WERI-Rb-1 (cell line): ENCODE data around the gene ALCAM.

Source experiments
- DNase-seq: peaks from one replicate; pipeline ENCODE4 v3.0.0-alpha.2; 2020
- H3K27ac ChIP-seq: fragments of 250-450 bp; sonication (Bioruptor Pico); 2 replicates; pipeline ENCODE4 v1.5.1; 2020; ENCODE audit warnings: mild to moderate bottlenecking, moderate library complexity
- H3K27me3 ChIP-seq: fragments of 250-450 bp; sonication (Bioruptor Pico); 2 replicates; pipeline ENCODE4 v1.5.1; 2021; ENCODE audit warnings: mild to moderate bottlenecking, low read depth, moderate library complexity; ENCODE audit not compliant: insufficient read depth, severe bottlenecking
- H3K36me3 ChIP-seq: fragments of 250-450 bp; sonication (Bioruptor Pico); 2 replicates; pipeline ENCODE4 v1.5.1; 2020; ENCODE audit warnings: mild to moderate bottlenecking, moderate library complexity
- H3K4me3 ChIP-seq: 2 replicates; pipeline ENCODE4 v1.5.1; 2011; ENCODE audit warnings: low read depth, mild to moderate bottlenecking, control low read depth, low read length
- H3K9me3 ChIP-seq: fragments of 250-450 bp; sonication (Bioruptor Pico); 2 replicates; pipeline ENCODE4 v1.5.1; 2021; ENCODE audit warnings: mild to moderate bottlenecking, moderate library complexity; ENCODE audit not compliant: severe bottlenecking
- TF ChIP-seq, protein P1 (sequence below): IDR thresholded peaks from 2 replicates; pipeline ENCODE4 v1.5.1; 2011; ENCODE audit warnings: low read depth, mild to moderate bottlenecking, control low read depth, inconsistent platforms, low read length

Gene ALCAM

DNA sequence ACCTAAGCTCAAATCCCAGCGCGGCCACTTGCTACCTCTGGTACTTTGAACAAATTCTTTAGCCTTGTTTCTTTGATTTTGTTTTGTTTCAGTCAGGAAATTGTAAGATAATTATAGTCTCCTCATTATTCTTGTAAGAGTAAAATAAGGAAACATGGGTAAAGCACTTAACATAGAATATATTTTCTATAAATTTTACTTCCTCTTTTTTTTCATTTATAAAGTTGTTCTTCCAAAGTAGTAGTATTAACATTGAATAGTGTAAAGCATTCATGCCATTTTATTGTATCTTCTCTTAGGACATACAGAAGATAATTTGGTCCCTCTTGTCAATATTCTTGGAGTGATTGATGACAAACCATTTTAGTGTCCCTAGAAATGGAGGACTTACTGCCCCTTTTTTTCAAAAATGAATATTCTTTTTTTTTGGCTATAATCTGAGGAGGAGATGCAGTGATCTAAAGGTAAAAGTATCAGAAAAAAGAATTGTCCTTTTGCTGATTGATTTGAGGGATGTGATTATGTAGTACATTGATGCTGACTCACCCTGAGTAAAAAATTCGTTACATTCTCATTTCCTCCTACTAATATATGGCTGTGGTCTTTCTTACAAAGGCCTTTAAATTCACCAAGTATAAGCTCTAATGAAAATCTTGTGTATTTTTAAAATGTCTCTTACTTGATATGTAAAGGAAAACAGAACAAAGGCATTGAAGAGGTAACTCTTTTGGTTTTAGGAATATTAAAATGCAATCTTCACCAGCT lies 51.0 kb downstream of the ALCAM start:
- no peak overlapping the region for H3K27ac ChIP-seq
- no peak overlapping the region for H3K4me3 ChIP-seq
- H3K36me3 ChIP-seq: no peaks in the 10 kb centered on the region
- no peak for DNase-seq
- TF ChIP-seq, protein P1, sequence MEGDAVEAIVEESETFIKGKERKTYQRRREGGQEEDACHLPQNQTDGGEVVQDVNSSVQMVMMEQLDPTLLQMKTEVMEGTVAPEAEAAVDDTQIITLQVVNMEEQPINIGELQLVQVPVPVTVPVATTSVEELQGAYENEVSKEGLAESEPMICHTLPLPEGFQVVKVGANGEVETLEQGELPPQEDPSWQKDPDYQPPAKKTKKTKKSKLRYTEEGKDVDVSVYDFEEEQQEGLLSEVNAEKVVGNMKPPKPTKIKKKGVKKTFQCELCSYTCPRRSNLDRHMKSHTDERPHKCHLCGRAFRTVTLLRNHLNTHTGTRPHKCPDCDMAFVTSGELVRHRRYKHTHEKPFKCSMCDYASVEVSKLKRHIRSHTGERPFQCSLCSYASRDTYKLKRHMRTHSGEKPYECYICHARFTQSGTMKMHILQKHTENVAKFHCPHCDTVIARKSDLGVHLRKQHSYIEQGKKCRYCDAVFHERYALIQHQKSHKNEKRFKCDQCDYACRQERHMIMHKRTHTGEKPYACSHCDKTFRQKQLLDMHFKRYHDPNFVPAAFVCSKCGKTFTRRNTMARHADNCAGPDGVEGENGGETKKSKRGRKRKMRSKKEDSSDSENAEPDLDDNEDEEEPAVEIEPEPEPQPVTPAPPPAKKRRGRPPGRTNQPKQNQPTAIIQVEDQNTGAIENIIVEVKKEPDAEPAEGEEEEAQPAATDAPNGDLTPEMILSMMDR: no peak
- H3K9me3 ChIP-seq: no peaks in the 10 kb centered on the region
- no peaks in the 10 kb centered on the region for H3K27me3 ChIP-seq

DNA sequence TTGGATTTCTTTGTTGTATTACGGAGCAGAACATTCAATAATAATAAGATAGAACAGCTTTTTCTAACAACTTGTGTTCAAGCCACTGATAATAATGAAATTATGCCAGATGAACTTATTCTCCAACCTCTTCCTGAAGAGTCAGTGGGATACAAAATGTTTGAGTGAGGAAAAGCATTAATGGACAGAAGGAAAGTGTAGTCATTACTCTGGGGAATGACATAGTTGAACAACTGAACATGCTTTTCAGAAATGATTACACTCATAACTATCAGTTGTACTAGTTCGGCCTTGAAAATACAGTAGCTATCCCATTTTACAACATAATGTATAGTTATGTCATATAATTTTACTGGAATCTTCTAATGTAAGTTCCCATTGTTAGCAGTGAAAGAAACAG lies 55.9 kb downstream of the ALCAM start:
- H3K9me3 ChIP-seq: no peaks in the 10 kb centered on the region
- no peaks in the 10 kb centered on the region for H3K36me3 ChIP-seq
- TF ChIP-seq, protein P1: no peak
- H3K27me3 ChIP-seq: no peaks in the 10 kb centered on the region
- no peak overlapping the region for H3K27ac ChIP-seq
- no peak for DNase-seq
- no peak overlapping the region for H3K4me3 ChIP-seq

DNA sequence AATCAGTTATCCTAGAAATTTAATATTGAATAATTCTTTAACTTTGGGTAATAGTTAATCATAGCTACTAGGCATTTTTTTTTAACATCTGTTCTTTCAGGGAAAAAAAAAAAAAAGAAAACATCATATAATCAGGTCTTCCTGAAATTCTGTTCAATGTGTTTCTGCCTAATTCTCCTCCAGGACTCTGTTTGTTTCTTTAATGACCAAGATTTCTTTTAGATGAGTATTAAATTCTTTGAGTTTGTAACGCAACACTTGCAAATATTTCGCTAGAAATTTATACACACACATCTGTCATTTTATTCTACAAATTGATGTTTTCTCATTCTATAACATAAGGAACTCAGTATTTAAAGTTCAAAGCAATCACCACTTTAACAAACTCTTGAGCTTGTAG lies 56.7 kb downstream of the ALCAM start:
- Histone ChIP-seq H3K36me3 (no peaks in the 10 kb centered on the region), H3K9me3 (no peaks in the 10 kb centered on the region), H3K27me3 (no peaks in the 10 kb centered on the region), H3K4me3 (no peak overlapping the region), H3K27ac (no peak overlapping the region)
- TF ChIP-seq, protein P1: no peak
- DNase-seq: no peak

DNA sequence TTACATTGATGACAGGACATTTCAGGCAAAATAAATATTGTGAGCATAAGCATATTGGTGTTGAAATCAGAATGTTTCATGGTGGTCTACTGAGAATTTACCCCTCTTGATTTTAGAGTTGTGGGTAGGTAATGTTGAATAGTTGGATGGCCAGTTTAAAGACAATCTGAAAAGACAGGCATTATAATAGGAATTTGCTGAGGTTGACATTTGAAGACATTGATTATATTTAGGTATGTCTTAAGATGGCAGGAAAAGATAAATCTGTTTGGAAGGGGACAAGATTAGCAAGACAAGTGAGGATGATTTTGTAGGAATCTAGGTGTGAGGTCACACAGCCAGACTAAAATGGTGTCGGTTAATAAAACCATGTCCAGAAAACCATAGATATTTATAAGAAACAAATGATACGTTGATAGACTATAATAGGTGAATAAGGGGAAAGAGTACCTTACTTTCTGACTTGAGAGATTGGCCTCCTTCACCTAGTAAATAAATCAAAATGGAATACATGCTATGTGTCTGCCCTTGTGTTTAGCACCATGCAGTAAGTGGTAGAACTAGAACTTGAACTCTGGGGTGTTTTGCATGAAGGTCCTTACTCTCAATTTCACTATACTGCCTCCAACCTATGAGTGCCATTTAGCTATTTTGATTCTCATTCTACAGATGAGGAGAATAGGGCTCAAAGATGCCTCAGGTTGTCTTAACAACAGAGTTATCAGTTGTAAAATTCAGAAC lies 57.9 kb downstream of the ALCAM start:
- Histone ChIP-seq H3K4me3 (no peak overlapping the region), H3K27me3 (no peaks in the 10 kb centered on the region), H3K27ac (no peak overlapping the region), H3K36me3 (no peaks in the 10 kb centered on the region), H3K9me3 (no peaks in the 10 kb centered on the region)
- TF ChIP-seq, protein P1: no peak
- DNase-seq: no peak

DNA sequence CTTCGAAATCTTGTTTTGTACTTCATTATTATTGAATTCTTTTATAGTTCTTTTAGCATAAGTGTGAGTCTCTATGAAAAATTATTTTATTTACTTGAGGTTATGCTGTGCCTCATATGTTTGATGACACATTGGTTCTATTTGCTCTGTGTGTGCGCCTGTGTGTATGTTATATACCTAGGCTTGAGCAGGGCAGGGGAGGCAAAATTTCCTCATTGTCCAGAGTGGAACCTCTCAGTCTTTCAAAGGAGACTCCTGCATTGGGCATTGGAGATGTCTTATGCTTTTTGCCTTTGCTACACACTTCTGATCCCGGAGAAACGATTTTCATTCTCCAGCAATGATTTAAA lies 58.4 kb downstream of the ALCAM start:
- H3K4me3 ChIP-seq: no peak overlapping the region
- no peaks in the 10 kb centered on the region for H3K36me3 ChIP-seq
- TF ChIP-seq, protein P1: no peak
- no peaks in the 10 kb centered on the region for H3K9me3 ChIP-seq
- H3K27me3 ChIP-seq: no peaks in the 10 kb centered on the region
- no peak overlapping the region for H3K27ac ChIP-seq
- DNase-seq: no peak
